NCI-H1417 (cell line): ENCODE results near the gene ASTN2.

Experiments used
- DNase-seq, 3 experiments: peaks; one replicate each; lab custom pipeline; 2025; lab: John Stamatoyannopoulos, UW

Gene ASTN2

DNA sequence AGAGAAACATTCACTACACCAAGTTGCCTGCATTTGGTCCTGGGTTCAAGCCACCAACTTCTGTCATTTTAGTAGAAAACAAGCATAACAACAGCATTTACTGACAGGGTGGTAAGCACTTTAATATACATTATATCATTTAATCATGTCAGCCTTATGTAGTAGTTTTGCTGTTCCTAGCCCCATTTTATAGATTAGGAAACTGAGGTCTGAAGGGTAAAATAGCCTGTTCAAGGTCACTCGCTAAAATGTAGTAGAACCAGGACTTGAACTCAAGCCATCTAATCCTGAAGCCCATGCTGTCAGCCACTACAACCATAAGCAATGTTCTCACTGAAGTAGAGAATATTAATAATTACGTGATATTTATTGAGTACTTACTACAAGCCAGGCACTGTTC, 787.4 kb downstream of the ASTN2 start:
- no peak for DNase-seq

DNA sequence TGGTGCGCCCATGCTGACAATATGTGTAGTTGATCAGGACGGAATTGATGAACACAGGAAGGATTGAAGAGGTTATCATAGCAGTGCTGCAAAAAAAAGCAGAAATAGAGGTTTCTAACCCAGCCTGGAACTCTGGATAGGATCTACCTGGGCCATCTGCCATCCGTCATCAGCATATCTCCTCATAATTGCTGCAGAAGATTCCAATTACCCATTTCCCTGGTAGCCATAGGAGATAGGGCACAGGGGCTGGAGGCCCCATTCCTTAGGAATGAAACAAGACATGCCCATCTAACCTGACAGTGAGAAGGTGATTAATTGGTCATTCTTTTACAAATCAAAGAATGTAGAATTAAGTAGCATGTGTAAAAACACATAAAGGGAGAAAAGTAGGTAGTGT, 788.1 kb downstream of the ASTN2 start:
- DNase-seq, result no peak

DNA sequence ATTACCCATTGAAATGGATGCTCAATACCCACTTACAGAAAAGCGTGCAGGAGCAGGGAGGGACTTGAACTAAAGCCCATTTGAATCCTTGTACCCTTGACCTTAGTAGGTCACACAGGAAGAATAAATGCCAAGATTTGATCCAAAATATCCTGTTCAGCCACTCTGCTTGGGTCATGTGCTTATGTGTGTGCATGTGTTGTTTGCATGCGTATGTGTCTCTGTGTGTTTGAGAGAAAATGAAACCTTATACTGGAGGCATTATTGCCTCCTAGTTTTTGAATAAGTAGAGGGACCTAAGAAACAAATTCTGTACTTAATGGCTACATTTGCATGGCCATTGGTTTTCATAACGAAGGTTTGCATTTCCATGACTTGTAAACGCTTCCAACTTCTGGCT, 791.1 kb downstream of the ASTN2 start:
- no peak for DNase-seq

DNA sequence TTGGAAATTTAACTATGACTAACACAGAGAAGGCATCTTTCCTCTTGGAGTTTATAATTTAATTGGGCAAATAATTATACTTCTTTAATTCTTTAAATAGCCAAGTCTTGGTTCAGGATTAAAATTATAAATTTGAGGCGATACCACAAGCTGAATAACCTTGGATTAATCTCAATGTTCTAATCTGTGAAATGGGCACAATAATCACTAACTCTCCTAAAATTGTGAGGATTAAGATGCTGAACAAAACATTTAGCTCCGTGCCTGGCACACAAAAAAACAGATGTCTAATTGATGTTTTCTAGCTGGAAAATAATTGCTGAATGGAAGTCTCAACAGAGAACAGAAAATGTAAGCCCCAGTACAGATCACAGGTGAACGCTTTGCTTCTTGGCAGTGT, 797.5 kb downstream of the ASTN2 start:
- DNase-seq, result no peak

DNA sequence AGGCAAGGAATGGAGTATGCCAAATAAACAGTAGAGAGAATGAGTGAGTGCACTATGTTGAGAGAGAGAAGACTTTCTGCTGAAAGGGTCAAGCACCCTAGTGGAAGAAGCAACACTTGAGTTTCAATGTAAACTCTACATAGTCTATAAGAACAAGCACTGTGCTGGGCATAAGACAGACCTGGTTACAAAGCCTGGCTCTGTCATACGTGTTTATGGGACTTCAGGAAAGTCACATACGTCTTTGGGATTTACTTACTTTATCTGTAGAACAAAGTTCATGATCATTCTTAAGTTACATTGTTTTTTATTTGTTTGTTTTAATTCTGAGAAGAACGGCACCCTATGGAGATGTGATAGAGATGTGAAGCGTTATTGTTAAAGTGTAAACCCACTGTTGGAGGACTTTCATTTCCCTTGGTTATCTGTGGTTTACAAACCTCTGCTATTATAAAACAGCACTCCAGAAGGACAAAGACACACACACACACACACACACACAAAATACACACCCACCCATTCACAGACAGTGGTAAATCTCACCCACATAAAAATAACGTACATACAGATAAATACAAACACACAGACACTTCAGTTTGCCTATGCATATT, 798.4 kb downstream of the ASTN2 start:
- no peak for DNase-seq

DNA sequence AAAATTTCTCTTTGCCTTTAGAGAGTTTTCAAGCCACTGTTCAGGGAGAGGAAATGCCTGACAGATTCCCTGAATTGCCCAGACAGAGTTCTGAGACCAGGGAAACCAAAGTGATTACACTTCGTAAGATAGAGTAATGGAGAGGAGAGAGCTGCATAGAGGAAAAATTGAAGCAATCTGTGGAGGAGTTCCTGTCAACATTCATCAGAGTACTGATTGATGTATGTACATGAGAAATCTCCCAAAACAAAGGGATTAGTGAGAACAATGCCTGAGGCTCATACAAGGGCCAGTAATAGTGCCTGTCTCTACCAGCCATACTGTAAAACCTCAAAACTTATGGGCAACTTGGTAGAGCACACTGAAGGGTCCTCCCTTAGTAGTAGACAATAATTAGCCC, 806.8 kb downstream of the ASTN2 start:
- peak in 1 of 3 experiments; percentile 56 for DNase-seq

DNA sequence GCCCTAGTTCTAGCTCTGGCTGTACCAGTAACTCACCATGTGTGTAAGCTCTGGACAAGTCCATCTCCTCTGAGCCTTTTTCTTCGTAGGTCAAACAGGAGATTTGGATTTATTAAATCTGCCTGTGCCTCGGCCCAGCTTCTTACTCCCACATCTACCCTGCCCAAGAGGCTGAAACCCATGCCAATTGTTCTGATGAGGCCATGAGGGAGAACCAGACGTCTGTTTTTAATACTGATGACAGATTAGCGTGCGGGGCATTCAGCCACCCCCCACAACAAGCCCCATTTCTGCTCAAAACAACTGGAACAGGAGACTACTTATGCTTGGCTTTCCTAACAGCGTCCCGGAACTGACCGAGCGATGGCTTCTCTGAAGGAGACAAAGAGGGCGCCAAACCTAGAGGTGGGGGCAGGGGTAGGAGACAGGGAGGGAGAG, 808.9 kb downstream of the ASTN2 start:
- DNase-seq, result no peak

DNA sequence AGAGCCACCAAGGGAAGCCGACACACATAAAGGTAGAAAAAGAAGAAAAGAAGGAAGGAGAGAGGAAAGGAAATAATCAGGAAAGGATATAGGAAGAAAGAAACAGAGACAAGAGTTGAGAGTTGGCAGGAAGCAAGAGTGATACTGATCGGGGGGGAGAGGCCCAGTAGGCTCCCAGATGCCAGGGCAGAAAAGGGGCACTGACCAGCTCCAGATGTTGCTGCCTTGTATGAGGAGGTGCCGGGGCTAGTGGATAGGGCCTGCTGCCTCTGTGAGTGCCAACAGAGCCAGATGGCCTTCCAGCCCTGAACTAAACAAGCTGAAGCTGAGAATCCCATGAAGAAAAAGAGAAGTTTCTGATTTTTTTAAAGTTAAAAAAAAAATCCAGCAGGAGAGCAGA, 809.8 kb downstream of the ASTN2 start:
- no peak for DNase-seq

DNA sequence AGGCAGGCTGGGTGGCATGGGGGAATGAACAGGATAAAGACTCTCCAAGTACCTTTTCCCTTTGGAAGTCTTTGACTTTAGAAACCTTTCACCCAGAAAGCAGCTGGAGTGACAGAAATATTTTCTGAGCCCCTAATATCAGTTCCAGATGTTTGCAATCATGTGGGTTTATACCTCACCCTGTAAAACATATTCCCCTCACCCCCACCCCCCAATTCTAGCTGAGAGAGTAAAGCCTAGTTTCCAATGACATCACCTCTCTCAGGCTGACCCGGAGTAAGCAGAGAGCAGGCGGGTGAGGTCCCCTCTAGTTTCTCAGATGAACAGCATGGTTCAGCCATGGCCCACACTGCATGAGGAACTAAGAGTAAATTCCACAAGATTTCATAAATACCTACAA, 810.6 kb downstream of the ASTN2 start:
- no peak for DNase-seq

DNA sequence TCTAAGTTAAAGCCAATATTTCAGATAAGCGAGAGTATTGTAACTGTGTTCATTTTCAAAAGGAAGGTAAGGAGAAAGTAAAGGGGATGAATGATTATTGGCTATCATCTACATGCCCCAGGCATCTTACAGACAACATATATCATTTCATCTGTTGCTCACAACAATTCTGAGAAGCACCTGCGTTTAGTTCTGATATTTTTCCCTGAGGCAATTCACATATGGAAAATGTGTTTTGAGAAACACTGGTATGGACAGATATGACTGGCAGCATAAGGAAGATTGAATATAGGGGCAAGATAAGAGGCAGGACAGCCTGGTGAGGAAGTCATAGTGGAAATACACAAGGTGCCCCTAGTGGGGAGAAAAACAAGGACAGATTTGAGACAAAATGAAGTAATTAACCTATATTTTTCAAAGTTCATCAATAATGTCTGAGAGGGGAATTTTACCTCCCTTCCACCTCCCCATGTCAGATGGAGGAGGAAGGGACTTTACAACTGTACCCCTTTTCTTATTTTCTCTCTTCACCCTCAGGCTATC, 815.4 kb downstream of the ASTN2 start:
- DNase-seq, result peak in 1 of 3 experiments; percentile 55

DNA sequence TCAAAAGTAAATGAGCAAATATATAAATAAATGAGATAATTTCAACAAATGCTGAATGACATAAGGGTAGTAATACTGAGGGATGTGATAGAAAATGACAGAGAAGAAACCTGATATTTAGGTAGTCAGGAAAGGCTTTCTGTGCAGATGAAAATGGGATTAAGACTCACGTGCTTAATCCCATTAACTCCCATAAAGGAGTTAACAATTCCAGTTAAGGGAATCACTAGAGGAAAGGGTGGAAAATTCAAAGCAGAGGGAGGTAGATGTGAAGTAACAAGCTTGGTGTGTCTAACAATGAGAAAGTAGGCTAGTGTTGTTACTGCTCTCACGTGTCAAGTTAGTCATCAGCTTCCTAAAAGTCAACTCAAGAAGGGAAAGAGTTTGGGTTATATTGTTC, 818.2 kb downstream of the ASTN2 start:
- DNase-seq, result no peak

DNA sequence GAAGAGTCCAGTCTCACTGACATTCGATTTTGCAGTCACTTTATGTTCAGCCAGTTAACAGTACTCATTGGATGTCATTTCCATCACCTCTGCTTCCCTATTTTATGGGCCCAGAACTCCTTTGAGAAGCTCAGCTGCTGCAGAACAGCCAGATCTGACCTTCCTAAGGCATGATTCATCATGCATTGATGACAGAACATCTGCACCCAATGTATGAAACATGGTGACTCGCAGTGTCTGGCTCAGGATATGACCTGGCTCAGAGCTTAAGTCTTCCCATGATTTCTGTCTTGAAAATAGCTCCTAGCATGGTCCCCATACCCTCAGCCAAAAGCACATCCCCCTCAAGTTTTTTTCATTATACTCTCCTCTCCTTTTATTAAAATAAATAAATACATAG, 820.3 kb downstream of the ASTN2 start:
- no peak for DNase-seq

DNA sequence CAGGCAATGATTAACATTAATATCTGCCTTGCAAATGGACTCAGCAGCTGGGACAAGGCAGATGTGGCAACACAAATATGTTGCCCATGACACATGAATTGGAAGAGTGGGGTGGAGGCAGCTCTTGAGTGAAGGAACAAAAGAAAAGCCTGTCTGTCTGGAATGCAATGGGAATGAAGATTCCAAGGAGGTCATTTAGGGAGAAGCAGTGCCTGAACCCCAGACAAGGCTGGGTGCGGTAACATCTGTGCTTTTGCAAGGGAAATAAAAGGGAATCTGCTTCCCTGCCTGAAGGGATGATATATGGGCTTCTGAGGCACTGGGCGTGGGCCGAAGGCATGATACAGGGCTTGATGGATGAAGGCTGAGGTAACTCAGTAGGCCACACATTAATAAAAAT, 821.9 kb downstream of the ASTN2 start:
- DNase-seq, result no peak

DNA sequence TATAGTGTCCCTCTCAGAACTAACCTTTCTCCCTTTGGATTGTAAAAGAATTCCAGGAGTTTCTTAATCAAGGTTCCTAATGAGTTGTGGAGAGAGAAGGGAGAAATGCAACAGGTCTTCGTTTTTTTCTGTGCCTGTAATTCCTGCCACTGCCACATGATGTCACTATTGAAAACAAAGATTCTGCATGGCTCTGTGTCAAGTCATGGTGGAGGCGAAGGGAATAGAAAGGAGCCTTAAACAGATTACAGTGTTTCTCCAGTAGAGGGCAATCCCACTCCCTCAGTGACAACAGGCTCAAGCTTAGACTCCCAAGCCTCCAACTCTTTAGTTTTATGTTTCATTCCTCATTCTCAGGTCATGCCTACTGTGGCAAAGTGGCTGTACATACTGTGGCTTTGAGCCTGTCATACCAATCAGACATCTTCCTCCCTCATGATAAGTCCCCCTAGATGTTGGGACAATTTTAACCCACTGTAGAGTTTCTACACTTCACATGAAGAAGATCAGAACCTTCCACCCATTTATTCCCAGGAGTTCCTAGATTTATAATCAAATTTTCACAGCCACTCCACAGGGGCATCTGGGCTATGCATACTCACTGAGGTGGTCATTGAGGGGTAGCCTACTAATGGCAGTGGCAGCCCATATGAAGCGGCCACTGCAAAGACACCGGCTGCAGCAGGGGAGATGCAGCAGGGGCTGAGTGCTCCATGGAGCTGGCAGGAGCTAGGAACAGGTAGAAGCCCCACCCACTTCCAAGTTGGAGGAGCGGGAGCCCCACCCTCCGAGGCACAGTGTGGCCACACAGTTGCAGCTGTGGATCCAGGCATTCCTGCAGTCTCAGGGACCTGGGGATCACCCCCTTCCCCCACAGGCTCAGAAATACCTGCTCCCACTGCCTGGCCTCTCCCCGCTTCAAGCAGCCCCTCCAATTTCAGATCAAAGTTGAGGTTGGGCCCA, 825.2 kb downstream of the ASTN2 start:
- peak in 1 of 3 experiments; percentile 1 for DNase-seq

DNA sequence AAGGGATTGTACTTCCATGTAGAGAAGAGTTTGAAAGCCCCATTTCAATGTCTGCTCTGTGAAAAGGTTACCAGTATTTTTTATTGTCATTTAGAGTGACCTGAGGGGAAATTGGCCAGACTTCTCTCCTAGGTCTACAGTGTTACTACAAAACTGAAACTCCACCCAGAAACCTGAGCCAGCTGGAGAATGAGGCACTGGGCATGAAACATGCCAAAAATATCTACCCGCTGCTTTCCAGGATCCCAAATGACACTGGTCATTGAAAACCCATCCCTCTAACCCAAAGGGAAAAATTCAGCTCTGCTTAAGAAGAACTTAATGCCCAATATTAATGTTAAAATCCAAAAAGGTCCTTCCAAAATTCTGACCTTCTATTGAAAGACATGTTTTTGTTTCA, 826.9 kb downstream of the ASTN2 start:
- DNase-seq, result no peak

DNA sequence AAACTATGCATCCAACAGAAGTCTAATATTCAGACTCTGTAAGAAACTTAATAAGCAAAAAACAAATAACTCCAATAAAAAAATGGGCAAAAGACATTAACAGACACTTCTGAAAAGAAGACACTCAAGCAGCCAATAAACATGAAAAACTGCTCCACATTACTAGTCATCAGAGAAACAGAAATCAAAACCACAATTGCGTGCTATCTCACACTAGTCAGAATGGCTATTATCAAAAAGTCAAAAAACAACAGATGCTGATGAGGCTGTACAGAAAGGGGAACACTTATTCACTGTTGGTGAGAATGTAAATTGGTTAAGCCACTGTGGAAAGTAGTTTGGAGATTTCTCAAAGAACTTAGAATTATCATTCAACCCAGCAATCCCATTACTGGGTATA, 829.0 kb downstream of the ASTN2 start:
- no peak for DNase-seq

DNA sequence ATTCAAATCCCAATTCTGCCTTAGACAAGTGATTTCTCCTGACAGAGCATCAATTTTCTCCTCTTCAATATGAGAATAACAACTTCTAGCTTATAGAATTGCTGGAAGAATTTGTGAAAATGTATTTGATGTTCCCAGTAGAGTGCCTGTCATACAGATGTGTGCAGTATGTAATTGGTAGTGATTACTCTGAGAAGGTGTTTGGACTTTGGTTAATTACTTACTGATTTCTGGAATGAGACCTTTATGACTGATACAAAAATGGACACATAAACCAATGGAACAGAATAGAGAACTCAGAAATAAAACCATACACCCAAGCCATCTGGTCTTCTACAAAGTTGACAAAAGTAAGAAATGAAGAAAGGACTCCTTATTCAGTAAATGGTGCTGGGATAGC, 829.7 kb downstream of the ASTN2 start:
- no peak for DNase-seq

DNA sequence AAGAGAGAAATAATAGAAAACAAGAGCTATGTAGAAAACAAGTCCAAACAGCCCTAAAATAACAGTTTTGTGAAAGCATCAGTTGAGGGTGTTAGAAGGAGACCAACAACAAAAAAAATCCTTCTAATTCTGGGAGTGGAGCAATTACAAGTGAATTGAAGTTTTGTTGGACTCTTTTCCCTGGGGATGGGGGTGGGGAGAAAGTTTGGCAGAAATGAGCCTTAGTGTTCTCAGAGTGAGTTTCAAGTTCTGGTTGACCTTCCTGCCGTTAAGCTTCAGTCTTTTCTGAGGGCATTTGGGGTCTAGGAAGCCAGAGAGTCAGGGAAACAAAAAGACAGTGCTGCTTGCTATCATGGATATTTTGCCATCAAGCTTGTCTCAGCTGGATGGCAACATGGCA, 834.0 kb downstream of the ASTN2 start:
- DNase-seq, result no peak

DNA sequence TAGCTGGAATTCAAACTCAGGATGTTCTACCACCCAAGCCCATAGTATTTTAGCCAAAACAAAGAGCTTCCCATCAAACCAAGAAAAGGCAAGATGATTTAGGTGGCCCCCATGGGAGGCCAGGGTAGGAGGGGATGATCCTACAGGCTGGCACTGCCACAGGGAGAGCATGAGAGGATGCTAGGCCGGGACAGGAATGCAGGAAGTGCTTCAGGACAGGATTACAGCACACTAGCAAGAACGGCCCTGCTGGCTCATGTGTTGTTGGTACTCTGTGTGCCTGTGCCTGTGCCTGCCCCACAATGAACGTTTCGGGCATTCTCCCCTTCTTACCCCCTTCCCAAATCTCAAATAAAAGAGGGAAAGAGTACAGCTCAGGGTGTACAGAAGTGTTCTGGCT, 838.5 kb downstream of the ASTN2 start:
- DNase-seq, result no peak

DNA sequence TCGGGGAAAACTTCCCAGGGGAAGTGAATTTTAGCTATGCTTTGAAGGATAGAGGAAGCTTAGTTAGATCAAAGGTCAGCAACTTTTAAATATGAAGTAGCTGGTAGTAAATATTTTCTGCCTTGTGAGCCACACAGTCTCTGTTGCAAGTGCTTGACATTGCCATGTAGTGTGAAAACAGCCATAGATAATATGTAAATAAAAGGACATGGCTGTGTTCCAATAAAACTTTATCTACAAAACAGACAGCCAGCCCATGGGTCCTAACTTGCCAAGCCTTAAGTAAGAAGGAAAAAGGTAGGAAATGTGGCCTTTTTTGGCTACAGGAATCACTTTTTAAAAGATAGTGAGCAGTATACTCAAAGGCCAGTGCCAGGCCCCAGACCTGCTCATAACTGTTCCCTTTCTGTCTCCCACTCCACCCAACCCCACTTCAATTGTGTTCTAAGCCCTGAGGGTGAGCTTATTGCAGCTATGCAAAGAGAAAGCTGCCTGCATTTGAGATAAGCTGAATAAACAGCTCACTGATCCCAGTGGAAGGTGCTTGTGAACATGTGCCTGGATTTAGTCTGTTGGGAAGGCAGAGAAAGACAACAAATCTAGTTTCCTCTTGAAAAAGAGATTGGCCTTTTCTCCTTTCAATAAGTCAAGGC, 840.7 kb downstream of the ASTN2 start:
- DNase-seq, result peak in 2 of 3 experiments; percentile 49 to 82

DNA sequence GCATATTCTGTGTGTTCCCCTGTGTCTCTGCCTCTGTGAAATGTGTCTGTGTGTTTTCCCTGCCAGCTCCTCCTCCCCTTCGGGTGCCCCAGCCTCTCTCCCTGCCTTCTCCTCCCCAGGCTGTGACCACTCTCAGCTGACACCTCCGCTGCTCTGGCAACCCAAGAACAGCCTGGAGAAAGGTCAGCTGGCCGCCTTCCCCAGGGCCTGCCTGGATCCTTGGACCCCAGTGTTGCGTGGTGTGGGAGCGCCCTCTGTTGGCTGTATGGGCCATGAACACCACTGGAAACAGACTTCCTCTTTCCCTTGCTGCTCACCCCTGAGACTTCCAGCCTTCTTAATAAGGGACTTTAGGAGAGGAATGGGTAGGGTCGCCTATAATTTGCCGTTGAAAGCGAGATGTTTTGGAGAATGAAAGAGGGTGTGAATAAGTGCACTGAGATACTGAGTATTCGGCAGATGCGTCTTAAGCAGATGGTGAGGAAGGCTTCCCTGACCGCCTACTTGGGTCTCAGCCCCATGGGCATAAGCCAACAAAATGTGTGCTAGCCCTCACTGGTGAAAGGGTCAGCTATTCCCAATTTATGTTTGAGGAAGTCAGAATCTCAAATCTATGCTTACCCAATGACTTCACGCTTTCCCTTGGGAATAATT, 842.6 kb downstream of the ASTN2 start:
- DNase-seq, result peak; percentile 16 to 81 (median 61)

DNA sequence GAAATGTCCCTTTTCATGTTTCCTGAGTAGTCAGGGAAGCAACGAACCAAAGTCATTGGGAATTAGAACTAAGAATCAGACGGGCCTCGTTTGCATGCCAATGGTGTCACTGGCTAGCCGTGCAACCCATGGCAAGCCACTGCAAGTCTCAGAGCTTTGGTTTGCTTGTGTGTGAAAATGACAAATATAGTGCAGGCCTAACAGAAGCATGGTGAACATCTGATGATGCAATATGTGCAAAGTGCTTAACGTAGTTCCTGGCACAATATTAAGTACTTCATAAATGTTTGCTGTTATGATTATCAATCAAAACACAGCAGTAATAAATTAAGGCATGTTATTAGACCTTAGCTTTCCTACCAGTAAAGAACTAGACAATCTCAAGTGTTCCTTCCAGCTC, 845.7 kb downstream of the ASTN2 start:
- peak in 1 of 3 experiments; percentile 14 for DNase-seq
